Activated effector memory CD4-positive, alpha-beta T cell treated with Interleukin-2 at 50 U/mL for 16 hours (primary cell): ENCODE results near the gene ZNF512B.
"Not testable (repeated sequence)": the region's sequence is repeated elsewhere in the genome, so short reads cannot be mapped to it uniquely, and the experiment has no call there.

Experiments used
- DNase-seq: peaks from one replicate; pipeline ENCODE4 v3.0.0-alpha.2; 2020

ZNF512B gene

GRCh38 chr20:63961664-63962425 lies 7.9 kb downstream of the ZNF512B start:
- no peak for DNase-seq

GRCh38 chr20:63960654-63961621 lies 8.8 kb downstream of the ZNF512B start:
- DNase-seq = not testable (repeated sequence)

- DNase-seq = no peak
Measured at GRCh38 chr20:63959699-63960075, 10.0 kb downstream of the ZNF512B start.

- DNase-seq = no peak
Measured at GRCh38 chr20:63958964-63959698, 10.6 kb downstream of the ZNF512B start.

GRCh38 chr20:63958471-63958870 lies 11.3 kb downstream of the ZNF512B start:
- no peak for DNase-seq

- DNase-seq = no peak
Measured at GRCh38 chr20:63957690-63958441, 11.9 kb downstream of the ZNF512B start.

- peak; percentile 73 for DNase-seq
Measured at GRCh38 chr20:63957004-63957689, 12.6 kb downstream of the ZNF512B start.

GRCh38 chr20:63956664-63957003 lies 13.1 kb downstream of the ZNF512B start:
- DNase-seq = no peak

GRCh38 chr20:63955827-63956663 lies 13.7 kb downstream of the ZNF512B start, which contains the start of gene UCKL1:
UCKL1 (minus strand) TSS chr20:63956416; CDS start chr20:63956372, 44 bp downstream.
- peak; percentile 80 for DNase-seq

GRCh38 chr20:63955281-63955826 lies 14.4 kb downstream of the ZNF512B start:
- no peak for DNase-seq

GRCh38 chr20:63953764-63954429 lies 15.8 kb downstream of the ZNF512B start:
- no peak for DNase-seq

GRCh38 chr20:63952769-63953168 lies 17.0 kb downstream of the ZNF512B start:
- no peak for DNase-seq

GRCh38 chr20:63952210-63952535 lies 17.6 kb downstream of the ZNF512B start:
- no peak for DNase-seq

GRCh38 chr20:63951398-63952209 lies 18.1 kb downstream of the ZNF512B start:
- no peak for DNase-seq

GRCh38 chr20:63950701-63951397 lies 18.9 kb downstream of the ZNF512B start:
- no peak for DNase-seq

GRCh38 chr20:63947638-63948456 lies 21.9 kb downstream of the ZNF512B start:
- no peak for DNase-seq

GRCh38 chr20:63946986-63947637 lies 22.6 kb downstream of the ZNF512B start:
- DNase-seq = no peak
